A549 (cell line): ENCODE results near the gene LILRB3. TPM values are rescaled to one million over a fixed set of nuclear protein-coding genes. Genes with fewer than 3 reads are reported as not detected.
"Not testable (repeated sequence)": the region's sequence is repeated elsewhere in the genome, so short reads cannot be mapped to it uniquely, and the experiment has no call there.

Source experiments
- ATAC-seq, 2 experiments: fragments of 200-7000 bp in 1 of 2; fragments of >200 bp in 1 of 2; cut with Nextera tagmentation in 1 of 2; cut with Tn5 transposase in 1 of 2; 3 replicates each; pipeline versions ENCODE4 v1.8.0 to v1.9.1; 2018 to 2020; ENCODE audit warnings: mild to moderate bottlenecking in 1 of 2, moderate library complexity in 1 of 2
- CTCF ChIA-PET: fragments of 300-600 bp; sonication (Branson Sonifier 250); formaldehyde crosslinking; extraction: SDS; loops from one replicate; lab custom pipeline; 2021; ENCODE audit warnings: antibody characterized with exemption, inconsistent platforms; lab: Yijun Ruan, JAX
- POLR2A ChIA-PET: fragments of 350-600 bp; formaldehyde crosslinking; extraction: SDS; loops from one replicate; lab custom pipeline; 2021; ENCODE audit warnings: antibody characterized with exemption, inconsistent platforms; lab: Yijun Ruan, JAX
- DNase-seq, 2 experiments: peaks; one replicate each; pipeline versions ENCODE4 v3.0.0 to v3.0.0-alpha.2; 2011 to 2016; ENCODE audit warnings: low read depth in 1 of 2, low spot score in 1 of 2
- FAIRE-seq: peaks from 2 replicates; lab custom pipeline; 2011; peaks lifted over from hg19 to GRCh38; lab: Jason Lieb, UNC
- H3K27ac ChIP-seq, 2 experiments: fragments of >200 bp; sonication (Bioruptor Twin); formaldehyde crosslinking; 3 replicates each; pipeline ENCODE4 v1.5.1; 2016 to 2017
- H3K4me1 ChIP-seq: fragments of >200 bp; sonication (Bioruptor Twin); formaldehyde crosslinking; 3 replicates; pipeline ENCODE4 v1.6.1; 2016
- H3K4me2 ChIP-seq: fragments of >200 bp; sonication (Bioruptor Twin); formaldehyde crosslinking; 3 replicates; pipeline ENCODE4 v1.6.1; 2016
- H3K4me3 ChIP-seq: fragments of >200 bp; sonication (Bioruptor Twin); formaldehyde crosslinking; 3 replicates; pipeline ENCODE4 v1.5.1; 2016
- H3K9me3 ChIP-seq: fragments of >200 bp; sonication (Bioruptor Twin); formaldehyde crosslinking; 3 replicates; pipeline ENCODE4 v1.6.1; 2016
- BHLHE40 ChIP-seq: IDR thresholded peaks from 2 replicates; pipeline ENCODE4 v1.6.1; 2012; ENCODE audit warnings: low read depth, low read length, inconsistent platforms
- CEBPB ChIP-seq, 2 experiments: fragments of >200 bp in 1 of 2; sonication (Bioruptor Twin) in 1 of 2; formaldehyde crosslinking in 1 of 2; IDR thresholded peaks; 2 replicates each; pipeline ENCODE4 v1.6.1; 2012 to 2016
- CHD4 ChIP-seq: fragments of 200-600 bp; sonication (generic); IDR thresholded peaks from 2 replicates; pipeline ENCODE4 v1.6.1; 2016; ENCODE audit warnings: antibody characterized with exemption, mild to moderate bottlenecking, borderline replicate concordance
- EHF ChIP-seq: fragments of 250-450 bp; sonication (Bioruptor Pico); IDR thresholded peaks from 2 replicates; pipeline ENCODE4 v1.5.0; 2020; ENCODE audit warnings: mild to moderate bottlenecking
- FOSB ChIP-seq: fragments of 250-450 bp; sonication (Bioruptor Pico); IDR thresholded peaks from 2 replicates; pipeline ENCODE4 v1.5.0; 2020; ENCODE audit warnings: mild to moderate bottlenecking, moderate library complexity
- FOSL2 ChIP-seq, 2 experiments: fragments of 450-650 bp in 1 of 2; fragments of >200 bp in 1 of 2; sonication (Bioruptor Twin) in 1 of 2; formaldehyde crosslinking; IDR thresholded peaks; 2 replicates each; pipeline versions ENCODE4 v1.5.0 to v1.6.1; 2016 to 2020; ENCODE audit warnings: mild to moderate bottlenecking in 1 of 2, moderate library complexity in 1 of 2
- FOXS1 ChIP-seq: fragments of 250-450 bp; sonication (Bioruptor Pico); IDR thresholded peaks from 2 replicates; pipeline ENCODE4 v1.5.0; 2020; ENCODE audit warnings: mild to moderate bottlenecking, moderate library complexity
- HDAC2 ChIP-seq: fragments of 200-600 bp; sonication (generic); IDR thresholded peaks from 2 replicates; pipeline ENCODE4 v1.6.1; 2016
- HEYL ChIP-seq: fragments of 250-450 bp; sonication (Bioruptor Pico); IDR thresholded peaks from 2 replicates; pipeline ENCODE4 v1.8.0; 2021; ENCODE audit warnings: mild to moderate bottlenecking, moderate library complexity
- HOXA7 ChIP-seq: fragments of 250-450 bp; sonication (Bioruptor Pico); IDR thresholded peaks from 2 replicates; pipeline ENCODE4 v1.5.0; 2020; ENCODE audit warnings: mild to moderate bottlenecking, moderate library complexity
- HOXB13 ChIP-seq: fragments of 250-450 bp; sonication (Bioruptor Pico); IDR thresholded peaks from 2 replicates; pipeline ENCODE4 v1.5.0; 2020; ENCODE audit warnings: low read depth, mild to moderate bottlenecking, moderate library complexity
- JUN ChIP-seq, 2 experiments: fragments of >200 bp; sonication (Bioruptor Twin); formaldehyde crosslinking; IDR thresholded peaks; 2 replicates in 1 of 2; 3 replicates in 1 of 2; pipeline ENCODE4 v1.6.1; 2016 to 2017
- KDM1A ChIP-seq: fragments of 200-600 bp; sonication (generic); IDR thresholded peaks from 2 replicates; pipeline ENCODE4 v1.6.1; 2016; ENCODE audit warnings: low read depth, mild to moderate bottlenecking
- MYC ChIP-seq: IDR thresholded peaks from 2 replicates; pipeline ENCODE4 v1.6.1; 2012; ENCODE audit warnings: mild to moderate bottlenecking, inconsistent platforms, low read length, improper control_type of control experiment, borderline replicate concordance
- NPAS2 ChIP-seq: fragments of 250-450 bp; sonication (Bioruptor Pico); IDR thresholded peaks from 2 replicates; pipeline ENCODE4 v1.8.0; 2022; ENCODE audit warnings: mild to moderate bottlenecking, moderate library complexity, borderline replicate concordance
- PBX3 ChIP-seq: IDR thresholded peaks from 2 replicates; pipeline ENCODE4 v1.6.1; 2012
- RARB ChIP-seq: fragments of 250-450 bp; sonication (Bioruptor Pico); IDR thresholded peaks from 2 replicates; pipeline ENCODE4 v1.8.0; 2021; ENCODE audit warnings: mild to moderate bottlenecking, moderate library complexity
- ZC3H11A ChIP-seq: fragments of 450-650 bp; IDR thresholded peaks from 2 replicates; pipeline ENCODE4 v1.6.1; 2014; ENCODE audit warnings: antibody characterized with exemption, mild to moderate bottlenecking
- ZNF302 ChIP-seq: fragments of 250-450 bp; sonication (Bioruptor Pico); IDR thresholded peaks from 2 replicates; pipeline ENCODE4 v1.9.0; 2021; ENCODE audit warnings: inconsistent platforms, mild to moderate bottlenecking, moderate library complexity
- ZSCAN20 ChIP-seq: fragments of 250-450 bp; sonication (Bioruptor Pico); IDR thresholded peaks from 2 replicates; pipeline ENCODE4 v1.8.0; 2022; ENCODE audit warnings: mild to moderate bottlenecking, moderate library complexity
- WGBS: methylation state at CpG from one replicate; pipeline ENCODE4 v1.1.6; 2017; ENCODE audit errors: missing lambda C conversion rate; 5-methylcytosine and 5-hydroxymethylcytosine counted together
- polyA plus RNA-seq, 4 experiments: library from polyadenylated mRNA; depleted of rRNA in 3 of 4; stranded (reverse); fragments of >200 nt; fragmentation: RNase III in 1 of 4; extraction: RNeasy Plus Mini Kit Qiagen cat#74134 plus additional on column Dnase treatment in 1 of 4; gene quantifications; 2 replicates in 3 of 4; 3 replicates in 1 of 4; pipeline ENCODE4 v1.2.3, GENCODE V29; 2011 to 2017
- TF ChIP-seq, protein P1 (sequence below): fragments of >200 bp; sonication (Bioruptor Twin); formaldehyde crosslinking; IDR thresholded peaks from 3 replicates; pipeline ENCODE4 v1.6.1; 2016
- TF ChIP-seq, protein P2 (sequence below): fragments of >200 bp; sonication (Bioruptor Twin); formaldehyde crosslinking; IDR thresholded peaks from 3 replicates; pipeline ENCODE4 v1.5.1; 2016

The LILRB3 gene
- polyA plus RNA-seq, 2 of the 4 experiments (the other 2 are of a cell fraction) = not detected

GRCh38 chr19:54218960-54219661, 3.7 kb downstream of the LILRB3 start:
- DNase-seq = peak in 1 of 2 experiments; percentile 30
- H3K9me3 ChIP-seq = no peaks in the 10 kb centered on the region
- no peak for ATAC-seq
- ChIA-PET POLR2A (no interaction called here), CTCF (interaction anchor here (1.0 kb wide), 1 partner anchor 38 kb away, joined by 3 read pairs; no protein-coding TSS in a partner anchor)
- no peak overlapping the region for H3K27ac ChIP-seq
- no peak for FAIRE-seq
- H3K4me1 ChIP-seq = no peaks in the 10 kb centered on the region; the same call in 2 of the 3 replicates
- H3K4me3 ChIP-seq = no peak overlapping the region
- TF ChIP-seq KDM1A (peak; percentile 75; the same call in 1 of the 2 replicates), HOXB13 (CRISPR knock-in tag) (no peak)
- 85% methylated on average over 27 of the region's 27 CpGs for WGBS
- no peak overlapping the region for H3K4me2 ChIP-seq

DNA sequence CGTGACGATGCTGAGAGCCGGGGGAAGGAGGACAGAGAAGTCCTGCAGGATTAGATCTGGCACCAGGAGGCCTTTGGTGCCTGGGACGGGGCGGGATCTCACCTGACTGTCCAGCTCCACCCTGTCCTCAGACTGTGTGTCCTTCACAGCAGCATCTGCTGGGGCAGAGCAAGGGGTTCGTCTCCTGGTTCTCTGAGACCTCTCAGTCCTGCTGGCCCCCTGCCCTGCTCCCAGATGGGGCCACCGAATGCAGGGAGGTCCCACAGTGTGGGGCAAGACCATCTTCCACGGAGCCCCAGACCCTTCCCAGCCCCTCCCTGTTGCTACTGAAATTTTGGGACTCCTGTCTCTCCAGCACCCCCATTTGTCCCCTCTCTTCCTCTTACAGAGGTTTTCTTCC, 4.5 kb downstream of the LILRB3 start:
- Histone ChIP-seq H3K27ac (no peak overlapping the region), H3K4me1 (no peaks in the 10 kb centered on the region; the same call in 2 of the 3 replicates), H3K4me2 (no peak overlapping the region), H3K4me3 (no peak overlapping the region), H3K9me3 (no peaks in the 10 kb centered on the region)
- TF ChIP-seq RARB (CRISPR knock-in tag) (no peak), FOSL2 (IDR thresholded peaks at IDR 0.05) (no peak), FOSL2 (CRISPR knock-in tag; IDR thresholded peaks at IDR 0.05) (no peak), PBX3 (no peak), FOSB (CRISPR knock-in tag) (no peak), CHD4 (no peak), FOXS1 (CRISPR knock-in tag) (no peak), ZNF302 (CRISPR knock-in tag) (no peak), NPAS2 (no peak), BHLHE40 (no peak), HDAC2 (no peak), MYC (no peak), HOXA7 (no peak), ZC3H11A (no peak), CEBPB (IDR thresholded peaks at IDR 0.05) (no peak), JUN (IDR thresholded peaks at IDR 0.05) (no peak), ZSCAN20 (no peak), HEYL (CRISPR knock-in tag) (no peak), EHF (CRISPR knock-in tag) (no peak)
- TF ChIP-seq, protein P1, sequence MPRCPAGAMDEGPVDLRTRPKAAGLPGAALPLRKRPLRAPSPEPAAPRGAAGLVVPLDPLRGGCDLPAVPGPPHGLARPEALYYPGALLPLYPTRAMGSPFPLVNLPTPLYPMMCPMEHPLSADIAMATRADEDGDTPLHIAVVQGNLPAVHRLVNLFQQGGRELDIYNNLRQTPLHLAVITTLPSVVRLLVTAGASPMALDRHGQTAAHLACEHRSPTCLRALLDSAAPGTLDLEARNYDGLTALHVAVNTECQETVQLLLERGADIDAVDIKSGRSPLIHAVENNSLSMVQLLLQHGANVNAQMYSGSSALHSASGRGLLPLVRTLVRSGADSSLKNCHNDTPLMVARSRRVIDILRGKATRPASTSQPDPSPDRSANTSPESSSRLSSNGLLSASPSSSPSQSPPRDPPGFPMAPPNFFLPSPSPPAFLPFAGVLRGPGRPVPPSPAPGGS = no peak
- TF ChIP-seq, protein P2, sequence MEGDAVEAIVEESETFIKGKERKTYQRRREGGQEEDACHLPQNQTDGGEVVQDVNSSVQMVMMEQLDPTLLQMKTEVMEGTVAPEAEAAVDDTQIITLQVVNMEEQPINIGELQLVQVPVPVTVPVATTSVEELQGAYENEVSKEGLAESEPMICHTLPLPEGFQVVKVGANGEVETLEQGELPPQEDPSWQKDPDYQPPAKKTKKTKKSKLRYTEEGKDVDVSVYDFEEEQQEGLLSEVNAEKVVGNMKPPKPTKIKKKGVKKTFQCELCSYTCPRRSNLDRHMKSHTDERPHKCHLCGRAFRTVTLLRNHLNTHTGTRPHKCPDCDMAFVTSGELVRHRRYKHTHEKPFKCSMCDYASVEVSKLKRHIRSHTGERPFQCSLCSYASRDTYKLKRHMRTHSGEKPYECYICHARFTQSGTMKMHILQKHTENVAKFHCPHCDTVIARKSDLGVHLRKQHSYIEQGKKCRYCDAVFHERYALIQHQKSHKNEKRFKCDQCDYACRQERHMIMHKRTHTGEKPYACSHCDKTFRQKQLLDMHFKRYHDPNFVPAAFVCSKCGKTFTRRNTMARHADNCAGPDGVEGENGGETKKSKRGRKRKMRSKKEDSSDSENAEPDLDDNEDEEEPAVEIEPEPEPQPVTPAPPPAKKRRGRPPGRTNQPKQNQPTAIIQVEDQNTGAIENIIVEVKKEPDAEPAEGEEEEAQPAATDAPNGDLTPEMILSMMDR = no peak
- ATAC-seq = no peak
- no peak for DNase-seq
- ChIA-PET POLR2A (interaction anchor here (0.6 kb wide), 1 partner anchor 31 kb away, joined by 3 read pairs; no protein-coding TSS in a partner anchor), CTCF (interaction anchor here (0.7 kb wide), 1 partner anchor 20 kb away, joined by 3 read pairs; no protein-coding TSS in a partner anchor)
- no peak for FAIRE-seq
- WGBS = 78% methylated on average over 8 of the region's 8 CpGs

- not testable (repeated sequence) for FAIRE-seq, H3K27ac ChIP-seq, ATAC-seq, H3K4me3 ChIP-seq, DNase-seq, H3K4me2 ChIP-seq, H3K9me3 ChIP-seq, H3K4me1 ChIP-seq
- WGBS = 73% methylated on average over 18 of the region's 20 CpGs
- ChIA-PET POLR2A (interaction anchor here (0.6 kb wide), 1 partner anchor 31 kb away, joined by 3 read pairs; no protein-coding TSS in a partner anchor), CTCF (interaction anchor here (0.7 kb wide), 1 partner anchor 20 kb away, joined by 3 read pairs; no protein-coding TSS in a partner anchor)
Observed at GRCh38 chr19:54217517-54218247, 5.1 kb downstream of the LILRB3 start.
